DMS79 (cell line): ENCODE results near the gene TOMM20.
A peak's percentile ranks its signal among the peaks of the same experiment; 100 is the strongest.

Source experiments
- DNase-seq: peaks from one replicate; lab custom pipeline; 2025; lab: John Stamatoyannopoulos, UW

Gene TOMM20

GRCh38 chr1:235067396-235068157 is 61.1 kb downstream of the TOMM20 start:
- DNase-seq, result peak; percentile 92

DNA sequence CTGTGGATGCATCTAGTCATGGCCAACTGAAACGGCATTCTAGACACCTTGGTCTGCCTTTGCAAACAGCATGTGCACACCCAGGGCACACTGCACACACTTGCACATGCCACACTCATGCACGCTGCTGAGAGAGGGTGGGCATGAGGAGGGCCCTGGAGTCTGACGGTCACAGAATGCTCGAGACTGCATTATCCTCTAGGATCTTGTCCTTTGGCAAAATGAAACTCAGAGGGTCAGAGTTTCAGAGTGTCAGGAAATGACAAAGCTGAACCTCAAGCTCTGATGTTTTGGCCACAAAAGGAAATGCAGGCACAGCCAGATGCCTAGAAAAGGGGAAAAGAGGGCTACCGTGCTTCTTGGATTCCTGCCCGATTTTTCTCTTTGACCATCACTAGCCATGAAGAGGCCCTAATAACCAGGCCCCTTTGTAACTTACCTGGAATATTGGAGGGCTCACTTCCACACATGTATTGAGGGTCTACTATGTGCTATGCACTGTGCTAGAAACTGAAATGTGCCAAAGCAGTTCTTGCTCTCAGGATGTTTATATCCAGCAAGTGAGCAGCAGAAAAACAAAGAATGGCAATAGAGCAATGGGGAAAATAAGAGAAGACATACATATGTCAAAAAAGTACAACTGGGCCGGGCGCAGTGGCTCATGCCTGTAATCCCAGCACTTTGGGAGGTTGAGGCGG is 65.4 kb downstream of the TOMM20 start:
- DNase-seq, result no peak

GRCh38 chr1:235060607-235061470 is 67.8 kb downstream of the TOMM20 start:
- no peak for DNase-seq
